ENCODE measurements around the gene AKAP6.
A peak's percentile ranks its signal among the peaks of the same experiment; 100 is the strongest.

AKAP6 gene

GRCh38 chr14:32361674-32362073 is 32.6 kb downstream of the AKAP6 start:
- H3K27me3 Mint-ChIP-seq (ENCODE audit: low read depth, poor library complexity): no peaks in the 10 kb centered on the region
- no peaks in the 10 kb centered on the region for H3K36me3 Mint-ChIP-seq (ENCODE audit: low read depth)
- TF ChIP-seq CTCF (IDR thresholded peaks at IDR 0.05): no peak
- no peak for DNase-seq
- H3K27ac Mint-ChIP-seq: no peak overlapping the region
- peaks cover 19% of the 10 kb centered on the region for H3K4me1 Mint-ChIP-seq
- H3K4me3 Mint-ChIP-seq: no peak overlapping the region
- H3K9me3 Mint-ChIP-seq: no peaks in the 10 kb centered on the region

GRCh38 chr14:32363761-32364160 is 34.7 kb downstream of the AKAP6 start:
- Mint-ChIP-seq H3K9me3 (no peaks in the 10 kb centered on the region), H3K4me3 (no peak overlapping the region), H3K27ac (no peak overlapping the region), H3K27me3 (ENCODE audit: low read depth, poor library complexity) (no peaks in the 10 kb centered on the region), H3K4me1 (peaks cover 32% of the 10 kb centered on the region), H3K36me3 (ENCODE audit: low read depth) (no peaks in the 10 kb centered on the region)
- DNase-seq: no peak
- no peak for TF ChIP-seq CTCF (IDR thresholded peaks at IDR 0.05)

- Mint-ChIP-seq H3K36me3 (ENCODE audit: low read depth) (no peaks in the 10 kb centered on the region), H3K27ac (no peak overlapping the region), H3K4me1 (peaks cover 32% of the 10 kb centered on the region), H3K9me3 (no peaks in the 10 kb centered on the region), H3K4me3 (no peak overlapping the region), H3K27me3 (ENCODE audit: low read depth, poor library complexity) (no peaks in the 10 kb centered on the region)
- no peak for TF ChIP-seq CTCF (IDR thresholded peaks at IDR 0.05)
- no peak for DNase-seq
Measured at GRCh38 chr14:32364941-32365340, 35.8 kb downstream of the AKAP6 start.

- Mint-ChIP-seq H3K27me3 (ENCODE audit: low read depth, poor library complexity) (no peaks in the 10 kb centered on the region), H3K36me3 (ENCODE audit: low read depth) (no peaks in the 10 kb centered on the region), H3K27ac (peak overlapping the region; percentile 6), H3K9me3 (no peaks in the 10 kb centered on the region), H3K4me1 (peaks cover 32% of the 10 kb centered on the region), H3K4me3 (no peak overlapping the region)
- peak; percentile 3 for DNase-seq
- peak; percentile 11 for TF ChIP-seq CTCF (IDR thresholded peaks at IDR 0.05)
Measured at GRCh38 chr14:32366256-32366879, 37.3 kb downstream of the AKAP6 start.

GRCh38 chr14:32366986-32367385 is 37.9 kb downstream of the AKAP6 start:
- no peak for TF ChIP-seq CTCF (IDR thresholded peaks at IDR 0.05)
- no peaks in the 10 kb centered on the region for H3K36me3 Mint-ChIP-seq (ENCODE audit: low read depth)
- no peaks in the 10 kb centered on the region for H3K27me3 Mint-ChIP-seq (ENCODE audit: low read depth, poor library complexity)
- no peaks in the 10 kb centered on the region for H3K9me3 Mint-ChIP-seq
- peak overlapping the region; percentile 12 for H3K27ac Mint-ChIP-seq
- H3K4me3 Mint-ChIP-seq: no peak overlapping the region
- H3K4me1 Mint-ChIP-seq: peaks cover 32% of the 10 kb centered on the region
- DNase-seq: no peak

- no peaks in the 10 kb centered on the region for H3K36me3 Mint-ChIP-seq (ENCODE audit: low read depth)
- no peak overlapping the region for H3K4me3 Mint-ChIP-seq
- DNase-seq: no peak
- H3K4me1 Mint-ChIP-seq: peaks cover 33% of the 10 kb centered on the region
- peak overlapping the region; percentile 15 for H3K27ac Mint-ChIP-seq
- TF ChIP-seq CTCF (IDR thresholded peaks at IDR 0.05): no peak
- H3K9me3 Mint-ChIP-seq: no peaks in the 10 kb centered on the region
- H3K27me3 Mint-ChIP-seq (ENCODE audit: low read depth, poor library complexity): no peaks in the 10 kb centered on the region
Measured at GRCh38 chr14:32367516-32367915, 38.4 kb downstream of the AKAP6 start.
